ENCODE measurements around the gene PDE4D. TPM values are rescaled to one million over a fixed set of nuclear protein-coding genes. Genes with fewer than 3 reads are reported as not detected.

PDE4D gene
- total and polyA plus RNA-seq, 12 donors = 1.2 to 18.9 (median 2.1) TPM

GRCh38 chr5:59500014-59500413 is 393.5 kb downstream of the PDE4D start:
- Histone ChIP-seq H3K4me3 (no peak overlapping the region), H3K4me1 (replicated peaks in 1 of 2) (no peaks in the 10 kb centered on the region), H3K36me3 (replicated peaks in 1 of 2) (no peaks in the 10 kb centered on the region), H3K27me3 (no peaks in the 10 kb centered on the region), H3K9me3 (replicated peaks in 1 of 3) (no peaks in the 10 kb centered on the region), H3K27ac (no peak overlapping the region)
- no peak for DNase-seq
- intact Hi-C loops (cut with DNase I) = loop anchor here in 1 of 2 donors (5.0 kb wide), 1 partner anchor 302 kb away; no protein-coding TSS in a partner anchor
- TF ChIP-seq POLR2A (IDR thresholded peaks at IDR 0.05) = no peak
- TF ChIP-seq CTCF (IDR thresholded peaks at IDR 0.05) = no peak
- 39 to 55% (median 46%) methylated on average over 1 of the region's 1 CpG for WGBS, 4 donors

- Histone ChIP-seq H3K9me3 (replicated peaks in 1 of 3) (no peaks in the 10 kb centered on the region), H3K27me3 (no peaks in the 10 kb centered on the region), H3K4me3 (no peak overlapping the region), H3K36me3 (replicated peaks in 1 of 2) (no peaks in the 10 kb centered on the region), H3K27ac (no peak overlapping the region), H3K4me1 (replicated peaks in 1 of 2) (no peaks in the 10 kb centered on the region)
- intact Hi-C loops (cut with DNase I) = no loop called here
- 71 to 84% (median 75%) methylated on average over 1 of the region's 1 CpG for WGBS, 4 donors
- TF ChIP-seq CTCF (IDR thresholded peaks at IDR 0.05) = no peak
- no peak for TF ChIP-seq POLR2A (IDR thresholded peaks at IDR 0.05)
- no peak for DNase-seq
Observed at GRCh38 chr5:59497207-59497606, 396.3 kb downstream of the PDE4D start.

- H3K4me1 ChIP-seq (replicated peaks in 1 of 2) = no peaks in the 10 kb centered on the region
- no peak overlapping the region for H3K4me3 ChIP-seq
- H3K36me3 ChIP-seq (replicated peaks in 1 of 2) = no peaks in the 10 kb centered on the region
- H3K9me3 ChIP-seq (replicated peaks in 1 of 3) = no peaks in the 10 kb centered on the region
- H3K27ac ChIP-seq = no peak overlapping the region
- no peak for DNase-seq
- 80 to 90% (median 86%) methylated on average over 17 of the region's 17 CpGs for WGBS, 4 donors
- intact Hi-C loops (cut with DNase I) = no loop called here
- no peaks in the 10 kb centered on the region for H3K27me3 ChIP-seq
- TF ChIP-seq CTCF (IDR thresholded peaks at IDR 0.05) (peak in 3 of 6 experiments; percentile 10 to 29 (median 25)), POLR2A (IDR thresholded peaks at IDR 0.05) (no peak)
Observed at GRCh38 chr5:59496524-59497134, 396.9 kb downstream of the PDE4D start.

- intact Hi-C loops (cut with DNase I) = no loop called here
- TF ChIP-seq CTCF (IDR thresholded peaks at IDR 0.05) (no peak), POLR2A (IDR thresholded peaks at IDR 0.05) (no peak)
- no peaks in the 10 kb centered on the region for H3K27me3 ChIP-seq
- no peaks in the 10 kb centered on the region for H3K36me3 ChIP-seq (replicated peaks in 1 of 2)
- DNase-seq = no peak
- H3K4me1 ChIP-seq (replicated peaks in 1 of 2) = no peaks in the 10 kb centered on the region
- 71 to 85% (median 82%) methylated on average over 1 of the region's 1 CpG for WGBS, 4 donors
- H3K9me3 ChIP-seq (replicated peaks in 1 of 3) = no peaks in the 10 kb centered on the region
- no peak overlapping the region for H3K4me3 ChIP-seq
- no peak overlapping the region for H3K27ac ChIP-seq
Observed at GRCh38 chr5:59491945-59492344, 401.6 kb downstream of the PDE4D start.
